Subcutaneous abdominal adipose tissue (tissue), 5 donors: ENCODE data around the gene DENND1A.

Source experiments
- H3K27ac ChIP-seq: one replicate; pipeline ENCODE4 v1.7.0; 2013; ENCODE audit warnings: low read depth, mild to moderate bottlenecking, inconsistent platforms, low read length, moderate library complexity
- H3K27me3 ChIP-seq, 5 donors: one replicate each; pipeline ENCODE4 v1.7.0; 2013; ENCODE audit warnings: low read length in 5 of 5, inconsistent platforms in 1 of 5; ENCODE audit not compliant: control insufficient read depth in 5 of 5, insufficient read depth in 4 of 5
- H3K36me3 ChIP-seq, 5 donors: one replicate each; pipeline ENCODE4 v1.7.0; 2013; ENCODE audit warnings: low read length in 5 of 5; ENCODE audit not compliant: control insufficient read depth in 5 of 5, insufficient read depth in 5 of 5
- H3K4me1 ChIP-seq, 5 donors: one replicate each; pipeline ENCODE4 v1.7.0; 2013; ENCODE audit warnings: low read length in 5 of 5, mild to moderate bottlenecking in 3 of 5, moderate library complexity in 1 of 5; ENCODE audit not compliant: control insufficient read depth in 5 of 5, insufficient read depth in 5 of 5
- H3K4me3 ChIP-seq, 5 donors: one replicate each; pipeline ENCODE4 v1.7.0; 2013; ENCODE audit warnings: low read length in 5 of 5, low read depth in 1 of 5
- H3K9ac ChIP-seq, 5 donors: one replicate each; pipeline ENCODE4 v1.7.0; 2013; ENCODE audit warnings: low read length in 5 of 5, mild to moderate bottlenecking in 4 of 5, moderate library complexity in 3 of 5
- H3K9me3 ChIP-seq, 5 donors: one replicate each; pipeline ENCODE4 v1.7.0; 2013; ENCODE audit warnings: low read length in 5 of 5; ENCODE audit not compliant: control insufficient read depth in 5 of 5
- donor health status: healthy.
- donor health status: healthy.
- donor health status: healthy.
- donor health status: healthy.
- donor health status: healthy.

DENND1A gene

DNA sequence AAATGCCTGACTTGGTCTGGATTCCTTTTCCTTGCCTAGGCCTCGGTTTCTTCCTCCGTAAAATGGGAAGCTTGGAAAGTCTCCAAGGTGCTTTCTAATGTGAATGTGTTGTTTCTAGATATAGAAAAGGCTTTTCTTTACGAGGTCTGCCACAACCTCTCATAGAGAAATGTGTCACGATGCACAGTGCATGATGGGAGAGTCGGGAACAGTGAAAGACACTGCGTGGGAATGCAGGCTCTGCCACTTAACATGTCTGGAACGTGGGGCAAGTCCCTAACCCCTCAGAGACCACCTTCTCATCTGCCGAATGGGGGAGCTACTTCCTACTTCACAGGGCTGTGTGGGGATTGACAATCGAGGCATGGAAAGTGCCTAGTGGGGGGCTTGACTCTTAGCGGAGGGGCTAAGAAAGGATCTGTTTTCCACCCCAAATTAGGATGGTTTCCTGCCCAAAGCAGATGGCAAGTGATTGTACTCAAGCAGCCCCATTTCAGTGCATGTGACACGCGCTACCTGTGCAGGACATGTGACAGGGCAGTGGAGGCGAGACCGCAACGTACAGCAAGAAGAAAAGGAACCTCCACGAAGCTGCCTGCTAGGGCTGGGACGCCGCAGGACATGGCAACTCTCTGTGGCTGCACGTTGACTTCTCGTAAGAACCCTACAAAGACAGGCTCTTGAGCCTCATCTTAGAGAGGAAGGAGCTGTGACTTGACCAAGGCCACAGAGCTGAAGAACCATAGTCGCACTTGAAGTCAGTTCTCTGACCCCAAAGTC is 458.7 kb downstream of the DENND1A start:
- Histone ChIP-seq H3K36me3 (no peaks in the 10 kb centered on the region), H3K27ac (no peak overlapping the region), H3K9me3 (no peaks in the 10 kb centered on the region), H3K4me1 (peaks cover 0 to 2% (median 0%) of the 10 kb centered on the region in 5 donors), H3K9ac (no peak overlapping the region), H3K4me3 (no peak overlapping the region), H3K27me3 (no peaks in the 10 kb centered on the region)

DNA sequence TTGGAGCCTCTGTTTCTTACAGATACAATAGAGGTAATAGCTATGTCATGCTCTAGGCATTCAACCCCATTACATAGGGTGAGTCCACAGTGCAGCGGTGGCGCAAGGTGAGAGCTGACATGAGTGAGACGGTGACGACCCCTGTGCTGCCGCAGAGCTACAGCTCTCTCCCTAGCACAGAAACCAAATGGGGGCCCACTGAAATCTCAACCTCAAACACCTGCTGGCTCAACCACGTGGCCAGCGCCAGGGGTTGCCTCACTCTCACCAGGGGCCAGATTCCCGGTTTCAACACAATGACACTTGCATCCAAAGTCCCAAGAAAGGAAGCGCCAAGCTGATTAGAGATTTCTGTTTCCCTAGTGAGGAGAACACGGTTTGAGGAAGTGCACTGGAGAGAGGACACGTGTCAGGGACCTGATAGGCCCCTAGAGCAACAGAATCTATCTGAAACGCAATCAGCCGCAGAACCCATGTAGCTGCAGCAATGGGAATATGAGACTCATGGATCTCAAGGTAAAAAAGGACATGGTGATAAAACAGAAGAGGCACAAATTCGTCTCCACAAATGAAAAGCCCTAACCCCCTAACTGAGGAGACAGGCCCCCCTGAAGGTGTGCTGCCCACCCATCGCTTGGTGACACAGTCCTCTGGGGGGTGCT is 459.7 kb downstream of the DENND1A start:
- Histone ChIP-seq H3K9ac (no peak overlapping the region), H3K4me1 (peaks cover 0 to 2% (median 0%) of the 10 kb centered on the region in 5 donors)

DNA sequence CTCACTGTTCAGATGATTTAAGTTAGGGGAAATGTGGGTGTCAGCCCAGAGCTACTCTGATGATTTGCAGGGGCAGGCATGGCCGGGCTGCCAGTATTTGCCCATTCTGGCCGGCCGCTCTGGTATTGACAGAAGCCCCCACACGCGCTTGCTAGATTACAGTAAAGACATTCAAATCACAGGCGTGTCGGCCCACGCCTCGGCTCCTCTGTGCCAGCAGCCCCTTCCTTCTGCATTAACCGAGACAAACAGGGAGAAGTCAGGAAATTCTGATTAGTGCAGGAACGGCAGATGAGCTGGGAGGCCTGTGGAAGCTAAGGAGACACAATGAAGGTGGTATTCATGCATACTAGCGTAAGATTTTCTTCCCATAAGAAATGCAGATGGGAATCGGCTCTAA is 460.6 kb downstream of the DENND1A start:
- Histone ChIP-seq H3K4me1 (peaks cover 0 to 2% (median 0%) of the 10 kb centered on the region in 5 donors), H3K9ac (no peak overlapping the region), H3K4me3 (no peak overlapping the region), H3K27ac (no peak overlapping the region), H3K36me3 (no peaks in the 10 kb centered on the region), H3K9me3 (no peaks in the 10 kb centered on the region), H3K27me3 (no peaks in the 10 kb centered on the region)

More for the DNA sequence above, 459.7 kb downstream of the DENND1A start:
- no peak overlapping the region for H3K4me3 ChIP-seq
- H3K9me3 ChIP-seq = no peaks in the 10 kb centered on the region
- no peak overlapping the region for H3K27ac ChIP-seq
- H3K36me3 ChIP-seq = no peaks in the 10 kb centered on the region
- H3K27me3 ChIP-seq = no peaks in the 10 kb centered on the region

DNA sequence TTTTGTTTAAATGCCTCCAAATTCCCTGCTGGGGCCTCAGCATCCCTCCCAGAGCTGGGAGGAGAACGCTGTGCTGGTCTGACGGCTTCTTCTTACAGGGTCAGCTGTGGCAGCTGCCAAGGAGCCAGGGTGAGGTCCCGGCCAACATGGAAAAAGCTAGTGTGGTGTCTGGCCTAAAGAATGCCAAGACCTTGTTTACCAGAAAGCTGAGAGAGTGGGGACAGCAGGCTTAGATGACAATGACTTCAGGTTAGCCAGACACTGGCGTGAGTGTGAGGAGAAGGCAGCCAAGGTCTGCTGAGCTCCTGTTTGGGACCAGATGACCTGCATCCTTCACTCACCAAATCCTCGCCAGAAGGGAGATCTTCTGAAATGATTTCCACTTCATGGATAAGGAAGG is 461.4 kb downstream of the DENND1A start:
- H3K9me3 ChIP-seq = no peaks in the 10 kb centered on the region

DNA sequence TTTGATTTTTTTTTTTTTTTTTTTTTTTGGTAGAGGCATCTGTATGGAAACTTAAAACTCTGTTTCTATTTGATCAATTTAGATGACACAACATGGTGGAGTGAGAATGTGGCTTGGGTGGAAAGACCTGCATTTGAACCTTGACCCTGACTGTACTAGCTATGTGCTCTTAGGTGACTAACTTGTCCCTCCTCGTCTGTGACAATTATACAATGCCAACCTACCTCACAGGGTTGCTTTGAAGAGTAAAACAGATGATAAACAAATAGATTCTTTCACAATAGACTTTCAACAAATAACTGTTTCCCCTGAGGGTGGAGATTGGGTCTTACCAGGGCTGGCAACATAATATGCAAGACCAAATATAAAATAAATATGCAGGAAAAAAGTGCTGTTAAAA is 464.6 kb downstream of the DENND1A start:
- no peaks in the 10 kb centered on the region for H3K27me3 ChIP-seq
- no peaks in the 10 kb centered on the region for H3K9me3 ChIP-seq
- H3K4me3 ChIP-seq = no peak overlapping the region
- no peak overlapping the region for H3K27ac ChIP-seq
- H3K9ac ChIP-seq = no peak overlapping the region
- peaks cover 0 to 9% (median 0%) of the 10 kb centered on the region in 5 donors for H3K36me3 ChIP-seq
- no peaks in the 10 kb centered on the region for H3K4me1 ChIP-seq

More for the DNA sequence above, 461.4 kb downstream of the DENND1A start:
- H3K4me3 ChIP-seq = no peak overlapping the region
- H3K27ac ChIP-seq = no peak overlapping the region
- H3K4me1 ChIP-seq = peaks cover 0 to 2% (median 0%) of the 10 kb centered on the region in 5 donors
- H3K9ac ChIP-seq = no peak overlapping the region
- no peaks in the 10 kb centered on the region for H3K36me3 ChIP-seq
- H3K27me3 ChIP-seq = no peaks in the 10 kb centered on the region

DNA sequence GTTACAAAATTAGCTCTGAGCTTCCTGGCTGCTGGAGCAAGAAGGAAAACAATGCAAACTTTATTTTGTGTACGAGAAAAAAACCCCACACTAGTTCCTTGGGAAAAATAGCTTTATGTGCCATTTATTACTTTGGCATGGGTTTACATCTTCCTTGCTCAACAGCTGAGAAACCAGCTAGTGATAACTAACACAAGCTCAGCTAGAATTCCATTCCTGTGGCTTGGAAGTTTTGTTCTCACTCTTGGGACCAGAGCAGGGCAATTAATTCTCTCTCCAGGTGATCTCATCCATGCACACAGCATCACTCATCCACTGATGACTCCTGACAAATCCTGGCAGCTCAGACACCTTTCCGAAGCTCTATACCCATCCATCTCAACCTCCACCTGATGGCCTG is 469.8 kb downstream of the DENND1A start:
- Histone ChIP-seq H3K27ac (no peak overlapping the region), H3K27me3 (no peaks in the 10 kb centered on the region), H3K4me1 (no peaks in the 10 kb centered on the region)

DNA sequence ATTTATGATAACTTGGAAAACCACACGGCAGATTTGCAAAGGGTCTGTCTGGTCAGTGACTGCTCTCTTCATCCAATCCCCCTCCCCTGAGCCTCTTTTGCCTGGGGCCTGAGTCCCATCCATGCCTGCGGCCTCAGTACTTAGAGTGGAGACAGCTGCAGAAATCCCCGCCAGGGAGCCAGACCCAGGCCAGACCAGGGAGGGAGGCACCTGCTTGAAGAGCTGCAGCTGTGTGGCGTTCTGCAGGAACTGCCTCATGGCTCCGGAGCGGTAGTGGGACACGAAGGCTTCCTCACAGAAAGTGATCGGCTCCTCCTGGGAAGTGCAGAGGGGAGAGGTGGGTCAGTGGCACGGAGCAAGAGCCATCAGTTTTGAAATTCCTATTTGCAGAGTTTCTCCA is 472.3 kb downstream of the DENND1A start:
- Histone ChIP-seq H3K27ac (no peak overlapping the region), H3K36me3 (peaks cover 0 to 50% (median 11%) of the 10 kb centered on the region in 5 donors), H3K4me3 (no peak overlapping the region), H3K9me3 (no peaks in the 10 kb centered on the region), H3K27me3 (no peaks in the 10 kb centered on the region), H3K9ac (no peak overlapping the region), H3K4me1 (no peaks in the 10 kb centered on the region)

More for the DNA sequence above, 469.8 kb downstream of the DENND1A start:
- no peak overlapping the region for H3K9ac ChIP-seq
- H3K4me3 ChIP-seq = no peak overlapping the region
- no peaks in the 10 kb centered on the region for H3K9me3 ChIP-seq
- H3K36me3 ChIP-seq = peaks cover 0 to 31% (median 10%) of the 10 kb centered on the region in 5 donors

DNA sequence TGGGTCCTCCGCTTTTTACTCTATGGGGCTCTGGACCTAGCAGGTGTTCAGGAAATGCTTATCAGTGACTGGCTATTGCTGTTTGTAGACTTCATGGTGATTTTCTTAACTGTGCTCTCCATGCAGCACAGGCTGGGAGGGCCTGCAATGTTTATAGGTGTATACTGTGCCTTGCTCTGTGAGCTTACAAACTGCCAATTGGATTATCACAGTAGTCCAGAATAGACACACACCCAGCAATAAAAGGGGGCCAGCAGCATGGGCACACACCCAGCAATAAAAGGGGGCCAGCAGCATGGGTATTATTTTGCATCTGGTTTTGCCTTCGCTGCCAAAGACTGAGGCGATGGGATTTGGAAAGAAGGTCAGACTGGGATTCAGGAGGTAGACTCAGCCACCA is 473.9 kb downstream of the DENND1A start:
- Histone ChIP-seq H3K4me1 (no peaks in the 10 kb centered on the region), H3K9ac (no peak overlapping the region), H3K9me3 (no peaks in the 10 kb centered on the region), H3K27me3 (no peaks in the 10 kb centered on the region), H3K4me3 (no peak overlapping the region), H3K27ac (no peak overlapping the region), H3K36me3 (peaks cover 0 to 58% (median 12%) of the 10 kb centered on the region in 5 donors)

DNA sequence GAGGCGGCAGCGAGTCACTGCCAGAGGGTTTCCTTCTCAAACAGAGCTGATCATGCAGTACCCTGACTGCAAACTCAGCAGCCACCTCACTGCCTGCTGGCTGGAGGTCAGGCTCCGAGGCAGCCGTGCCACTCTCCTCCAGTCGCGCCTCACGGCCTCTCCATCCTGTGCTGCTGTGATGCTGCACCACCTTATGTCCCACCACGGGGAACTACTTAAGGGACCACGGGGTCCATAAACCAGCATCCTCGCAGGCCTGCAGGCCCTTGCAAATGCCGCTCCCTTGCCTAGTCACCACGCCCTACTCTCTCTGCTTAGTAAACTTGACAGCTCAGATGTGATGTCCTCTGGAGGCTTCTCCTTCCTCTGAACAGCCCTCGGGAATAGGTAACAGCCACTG is 474.7 kb downstream of the DENND1A start:
- H3K27ac ChIP-seq = no peak overlapping the region
- H3K4me3 ChIP-seq = no peak overlapping the region
- H3K9me3 ChIP-seq = no peaks in the 10 kb centered on the region
- peaks cover 0 to under 1% (median 0%) of the 10 kb centered on the region in 5 donors for H3K4me1 ChIP-seq
- H3K27me3 ChIP-seq = no peaks in the 10 kb centered on the region
- H3K9ac ChIP-seq = no peak overlapping the region
- H3K36me3 ChIP-seq = peaks cover 0 to 56% (median 13%) of the 10 kb centered on the region in 5 donors

DNA sequence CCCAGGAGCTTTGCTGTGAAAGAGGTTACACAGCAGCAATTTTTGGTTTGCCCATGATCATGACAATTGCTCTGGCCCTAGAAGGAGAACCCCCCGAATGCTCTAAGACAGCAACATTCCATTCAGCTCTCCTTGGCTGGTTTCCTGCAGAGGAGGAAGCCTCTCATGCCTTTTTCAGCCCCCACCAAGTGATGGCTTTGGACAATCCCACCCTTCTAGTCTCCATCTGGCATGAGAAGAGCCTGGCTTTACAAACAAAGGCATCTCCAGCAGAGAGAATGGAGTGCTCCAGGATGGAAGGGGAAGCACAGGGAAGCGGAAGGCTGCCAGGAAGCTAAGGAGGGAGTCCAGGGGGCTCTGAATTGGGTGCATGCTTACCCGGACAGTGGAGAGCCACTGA is 475.6 kb downstream of the DENND1A start:
- H3K4me1 ChIP-seq = peaks cover 0 to 3% (median 0%) of the 10 kb centered on the region in 5 donors
- no peak overlapping the region for H3K27ac ChIP-seq
- H3K36me3 ChIP-seq = peaks cover 0 to 59% (median 16%) of the 10 kb centered on the region in 5 donors
- H3K9me3 ChIP-seq = no peaks in the 10 kb centered on the region
- H3K9ac ChIP-seq = no peak overlapping the region
- H3K27me3 ChIP-seq = no peaks in the 10 kb centered on the region
- H3K4me3 ChIP-seq = no peak overlapping the region
